ENCODE data around the gene ANKLE2. TPM values are rescaled to one million over a fixed set of nuclear protein-coding genes. Genes with fewer than 3 reads are reported as not detected.

The ANKLE2 gene
- polyA plus RNA-seq, 1 donor, result 46.1 TPM

DNA sequence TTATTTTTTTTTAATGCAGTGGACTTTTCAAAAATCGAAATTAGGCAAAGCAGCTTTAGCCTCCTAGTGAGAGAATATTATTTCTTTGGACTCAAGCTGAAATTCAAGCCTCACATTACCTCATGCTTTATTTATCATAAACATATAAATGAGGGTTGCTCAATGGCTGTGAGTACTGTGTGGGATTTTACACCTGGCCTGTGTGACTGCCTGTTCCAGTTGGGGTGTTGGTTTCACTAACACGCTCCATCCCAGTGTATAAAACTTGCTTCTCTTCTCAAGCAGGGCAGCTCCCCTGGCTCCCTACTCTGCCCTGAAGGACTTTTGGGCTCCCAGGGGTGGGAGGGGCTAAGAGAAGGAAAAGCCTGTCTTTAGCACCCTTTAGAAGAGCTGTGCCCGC, 15.0 kb downstream of the ANKLE2 start:
- DNase-seq (ENCODE audit: low read depth), result no peak

DNA sequence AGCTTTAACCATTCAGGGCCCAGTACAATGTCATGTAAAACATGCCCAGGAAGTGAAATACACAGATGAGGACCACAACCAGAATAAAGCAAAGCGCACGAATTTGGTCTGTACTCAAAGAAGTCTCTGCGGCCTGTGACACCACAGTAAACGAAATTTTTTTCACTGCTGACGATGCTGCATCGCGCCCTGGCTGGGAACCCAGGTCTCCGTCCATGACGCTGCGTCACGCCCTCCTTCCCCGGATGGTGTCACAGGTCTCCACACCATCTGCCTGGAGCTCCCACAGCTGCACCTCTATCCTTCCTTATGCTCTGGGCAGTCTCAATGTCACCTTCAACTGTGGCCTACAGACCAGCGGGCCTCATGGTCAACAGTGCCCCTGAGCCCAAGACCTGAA, 17.8 kb downstream of the ANKLE2 start:
- no peak for DNase-seq (ENCODE audit: low read depth)

DNA sequence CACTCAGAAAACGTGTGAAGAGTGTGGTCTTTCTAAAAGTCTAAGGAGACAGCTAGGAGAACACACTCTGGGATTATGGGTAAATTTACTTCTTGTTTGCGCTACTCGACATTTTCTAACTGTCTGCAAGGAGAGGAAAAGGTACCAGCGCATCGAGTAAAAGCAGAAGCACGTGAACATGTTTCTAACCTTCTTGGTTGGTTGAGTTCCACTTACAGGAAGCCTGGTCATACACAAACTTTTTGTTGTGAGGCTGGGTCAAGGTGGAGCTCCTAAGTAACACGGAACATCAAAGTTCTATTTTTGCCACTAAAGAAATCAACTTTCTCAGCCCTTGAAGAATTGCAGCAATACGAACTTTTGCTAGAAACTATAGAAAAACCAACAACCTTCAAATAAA, 20.0 kb downstream of the ANKLE2 start:
- no peak for DNase-seq (ENCODE audit: low read depth)

DNA sequence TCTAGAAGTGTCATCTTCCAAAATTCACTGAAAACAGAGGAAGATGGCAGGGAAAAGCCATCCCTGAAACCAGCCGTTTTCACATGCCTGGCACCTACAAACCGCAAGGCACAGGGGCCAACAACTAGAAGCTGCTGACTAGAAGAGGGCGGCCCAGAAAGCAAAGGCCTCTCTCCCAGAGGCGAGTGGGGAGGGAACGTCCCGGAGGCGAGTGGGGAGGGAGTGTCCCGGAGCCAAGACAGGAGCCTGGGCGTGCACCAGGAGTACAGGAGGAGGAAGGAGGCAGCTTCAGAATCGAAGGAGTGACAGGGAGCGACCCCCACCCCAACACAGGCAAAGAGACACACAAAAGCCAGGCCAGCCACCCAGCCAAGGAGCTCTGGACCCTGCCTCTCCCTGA, 21.0 kb downstream of the ANKLE2 start:
- no peak for DNase-seq (ENCODE audit: low read depth)

DNA sequence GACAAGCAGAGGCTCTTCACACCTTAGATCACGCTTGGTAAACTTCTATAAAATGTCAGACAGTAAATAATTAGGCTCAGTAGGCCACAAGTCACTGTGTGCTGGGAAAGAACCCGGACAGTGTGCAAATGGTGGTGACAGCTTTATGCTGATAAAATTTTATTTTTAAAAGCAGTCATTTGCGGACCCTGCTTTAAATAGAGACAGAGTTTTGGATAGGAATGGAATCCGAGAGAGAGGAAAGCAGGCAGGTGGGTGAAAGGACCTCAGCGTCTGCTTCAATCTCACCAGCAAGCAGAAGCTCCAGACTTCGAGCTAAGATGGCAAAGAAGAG, 21.4 kb downstream of the ANKLE2 start:
- DNase-seq (ENCODE audit: low read depth), result no peak

DNA sequence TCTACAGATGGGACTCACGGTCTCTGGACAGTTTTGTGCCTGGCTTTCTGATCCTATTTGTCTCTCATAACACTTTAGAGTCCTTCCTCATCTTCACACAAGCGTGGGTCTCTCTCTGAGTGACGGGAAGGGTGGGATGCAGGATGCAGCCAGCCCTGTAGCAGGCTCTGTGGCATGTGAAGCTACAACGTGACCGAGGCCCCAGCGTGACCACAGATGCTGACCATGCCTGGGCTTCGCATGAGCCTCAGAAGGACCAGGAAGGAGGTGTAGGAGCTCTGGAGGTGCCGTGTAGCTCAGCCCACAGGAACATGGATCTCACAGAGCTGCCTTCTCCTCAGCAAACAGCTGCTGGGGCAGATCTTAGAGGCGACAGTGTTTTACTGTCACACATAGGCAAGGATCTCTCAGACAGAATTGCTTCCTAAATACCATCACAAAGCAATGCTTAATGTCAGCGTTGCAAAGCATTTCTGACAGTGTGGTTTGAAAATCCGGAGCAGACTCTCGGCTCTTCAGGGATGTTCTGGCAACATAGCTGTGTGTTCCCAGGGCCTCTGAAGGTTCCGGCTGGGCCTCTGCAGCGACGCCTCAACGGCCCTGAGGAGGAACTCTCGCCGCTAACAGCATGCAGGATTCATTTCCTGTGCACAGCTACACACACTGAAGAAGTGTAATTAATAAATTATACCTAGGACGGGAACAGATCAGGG, 21.9 kb downstream of the ANKLE2 start:
- no peak for DNase-seq (ENCODE audit: low read depth)

DNA sequence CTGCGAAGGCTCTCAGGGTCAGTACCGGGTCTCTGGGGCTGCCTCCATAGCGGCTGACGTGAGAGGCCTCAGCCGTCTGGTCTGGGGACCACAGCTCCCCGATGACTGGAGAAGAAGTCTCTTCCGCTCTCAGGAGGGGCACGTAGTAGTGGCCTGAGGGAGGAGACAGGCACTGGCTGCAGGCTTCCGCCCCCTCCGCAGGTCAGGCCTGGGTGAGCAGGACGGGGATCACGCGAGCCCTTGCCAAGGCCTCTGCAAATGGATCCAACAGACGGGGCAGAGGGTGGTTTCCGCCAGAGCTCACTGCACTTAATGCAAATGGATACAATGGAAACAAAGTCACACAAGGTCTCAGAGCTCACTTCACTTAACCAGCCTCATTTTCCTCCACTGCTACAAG, 24.7 kb downstream of the ANKLE2 start:
- no peak for DNase-seq (ENCODE audit: low read depth)

DNA sequence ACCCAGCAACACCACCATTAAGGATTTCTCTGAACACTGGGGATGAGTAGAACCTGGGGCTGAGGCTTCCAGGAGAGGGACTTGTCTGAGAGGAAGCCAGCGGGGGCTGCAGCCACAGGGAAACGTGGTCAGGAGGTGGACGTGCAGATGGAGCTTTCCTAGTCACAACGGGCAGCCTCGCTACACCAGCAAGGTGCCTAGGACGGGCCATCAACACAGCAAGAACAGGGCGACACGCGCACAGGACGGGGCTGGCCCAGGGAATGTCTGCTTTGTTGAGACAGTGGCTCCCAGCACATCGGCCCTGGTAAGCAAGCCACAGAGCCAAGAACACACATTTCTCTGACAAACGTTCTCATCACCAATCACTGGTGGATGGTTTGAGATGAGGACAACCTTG, 25.3 kb downstream of the ANKLE2 start:
- DNase-seq (ENCODE audit: low read depth), result no peak

DNA sequence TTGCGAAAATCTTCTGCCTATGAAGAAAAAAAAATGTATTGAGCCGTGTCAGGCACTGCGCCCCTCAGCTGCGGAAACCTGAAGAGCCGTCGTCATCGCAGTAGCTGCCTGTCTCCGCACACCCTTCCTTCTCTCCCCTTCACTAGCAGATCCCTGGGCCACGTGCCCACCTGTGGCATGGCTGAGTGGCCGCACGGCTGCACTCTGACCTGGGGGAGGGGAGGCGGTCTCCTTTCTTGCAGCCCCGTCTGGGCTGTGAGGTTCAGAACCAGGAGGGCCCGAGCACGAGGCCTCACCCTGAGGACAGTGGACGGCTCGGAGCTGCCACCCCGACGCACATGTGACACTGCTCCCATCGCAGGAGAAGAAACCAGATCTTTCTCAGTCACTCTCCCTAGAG, 26.1 kb downstream of the ANKLE2 start:
- no peak for DNase-seq (ENCODE audit: low read depth)

DNA sequence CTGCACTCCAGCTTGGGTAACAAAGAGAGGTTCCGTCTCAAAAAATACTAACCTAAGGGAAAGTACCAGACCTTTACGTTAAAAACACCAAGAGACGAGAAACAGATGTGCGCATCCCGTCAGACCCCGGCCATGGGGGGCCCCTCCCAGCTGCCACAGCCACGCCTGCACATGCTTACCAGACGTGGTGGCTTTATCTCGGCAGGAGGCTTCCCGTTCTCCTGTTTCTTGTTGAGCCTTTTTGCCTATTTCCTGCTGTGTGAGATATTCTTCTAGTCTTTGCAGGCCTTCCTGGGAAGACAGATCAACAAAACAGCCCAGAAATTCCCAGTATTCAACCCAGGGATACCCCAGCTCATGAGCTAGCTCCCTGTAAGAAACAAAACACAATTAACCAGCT, 27.4 kb downstream of the ANKLE2 start:
- no peak for DNase-seq (ENCODE audit: low read depth)

DNA sequence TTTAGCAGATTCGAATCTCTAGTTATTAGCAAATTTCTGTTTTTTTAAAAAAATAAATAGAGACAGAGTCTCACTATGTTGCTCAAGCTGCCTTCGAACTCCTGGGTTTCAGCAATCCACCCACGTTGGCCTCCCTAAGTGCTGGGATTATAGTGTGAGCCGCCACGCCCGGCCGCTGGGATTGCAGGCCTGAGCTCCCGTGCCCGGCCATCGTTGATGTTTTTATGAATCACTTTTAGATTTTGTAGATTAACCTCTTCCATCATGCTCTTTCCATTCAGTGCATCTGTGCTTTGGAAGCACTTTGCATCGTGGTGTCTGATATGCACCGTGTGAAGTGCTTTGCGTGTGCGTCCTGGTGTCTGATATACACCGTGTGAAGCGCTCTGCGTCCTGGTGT, 30.1 kb downstream of the ANKLE2 start:
- DNase-seq (ENCODE audit: low read depth), result no peak

DNA sequence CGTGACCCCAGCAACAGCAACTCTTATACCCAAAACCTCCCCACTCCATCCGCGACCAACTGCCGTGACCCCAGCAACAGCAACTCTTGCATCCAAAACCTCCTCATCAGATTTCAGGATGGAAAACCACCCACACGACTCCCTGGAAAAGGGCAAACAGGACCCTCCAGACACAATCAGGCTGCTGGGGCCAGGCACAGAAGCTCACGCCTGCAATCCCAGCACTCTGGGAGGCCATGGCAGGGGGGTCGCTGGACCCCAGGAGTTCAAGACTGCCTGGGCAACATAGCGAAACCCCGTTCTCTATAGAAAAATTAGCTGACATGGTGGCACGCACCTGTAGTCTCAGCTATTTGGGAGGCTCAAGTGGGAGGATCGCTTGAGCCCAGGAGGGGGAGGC, 31.3 kb downstream of the ANKLE2 start:
- DNase-seq (ENCODE audit: low read depth), result no peak

DNA sequence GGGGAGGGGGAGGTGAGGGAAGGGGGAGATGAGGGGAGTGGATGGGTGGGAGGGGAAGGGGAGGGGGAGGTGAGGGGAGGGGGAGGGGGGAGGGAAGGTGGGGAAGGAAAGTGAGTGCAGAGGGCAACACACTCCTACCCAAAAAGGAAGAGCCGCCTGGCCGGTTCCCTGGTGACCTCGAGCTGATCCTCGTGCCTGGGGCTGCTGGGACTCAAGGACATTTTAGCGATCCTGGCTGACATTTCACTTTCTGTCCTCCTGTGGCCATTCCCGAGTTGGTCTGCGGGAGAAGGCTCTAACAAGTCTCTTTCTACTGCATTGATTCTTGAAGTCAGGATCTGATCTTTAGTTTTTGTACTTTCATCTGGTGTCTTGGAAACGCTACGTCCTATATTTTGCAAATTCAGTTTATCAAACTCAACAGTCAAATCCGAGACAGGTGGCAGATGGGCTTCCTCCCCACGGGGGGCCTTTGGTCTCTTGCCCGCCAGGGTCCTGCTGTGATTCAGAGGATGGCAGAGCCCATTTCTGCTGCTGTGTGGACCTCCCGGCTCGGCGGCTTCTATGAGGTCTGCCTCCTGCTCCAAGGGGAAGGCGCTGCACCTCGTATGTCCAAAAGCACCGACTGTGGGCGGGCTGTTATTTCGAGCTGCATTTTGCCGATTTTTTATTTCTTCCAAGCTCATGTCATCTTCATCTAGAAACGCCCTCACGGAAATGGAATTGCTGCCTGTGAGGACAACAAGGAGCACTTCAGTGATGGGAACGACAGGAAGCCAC, 31.9 kb downstream of the ANKLE2 start:
- no peak for DNase-seq (ENCODE audit: low read depth)

DNA sequence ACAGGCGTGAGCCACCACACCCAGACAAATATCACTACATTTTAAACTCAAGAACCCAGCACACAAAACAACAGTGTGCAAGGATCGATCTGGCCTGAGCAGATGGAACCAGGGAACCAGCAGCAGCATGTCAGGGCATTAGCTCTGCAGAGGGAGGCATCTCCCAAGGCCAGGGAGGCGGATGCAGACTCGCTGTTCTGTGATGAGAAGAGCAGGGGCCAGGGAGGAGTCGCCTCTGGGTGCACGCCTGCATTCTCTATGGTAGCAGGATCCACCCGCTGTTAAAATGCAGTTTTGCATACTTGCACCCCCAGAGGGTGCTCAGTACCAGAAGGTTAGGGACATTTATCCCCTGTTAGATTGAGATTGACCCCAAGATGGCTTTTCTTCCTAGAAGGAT, 33.1 kb downstream of the ANKLE2 start:
- DNase-seq (ENCODE audit: low read depth), result no peak

DNA sequence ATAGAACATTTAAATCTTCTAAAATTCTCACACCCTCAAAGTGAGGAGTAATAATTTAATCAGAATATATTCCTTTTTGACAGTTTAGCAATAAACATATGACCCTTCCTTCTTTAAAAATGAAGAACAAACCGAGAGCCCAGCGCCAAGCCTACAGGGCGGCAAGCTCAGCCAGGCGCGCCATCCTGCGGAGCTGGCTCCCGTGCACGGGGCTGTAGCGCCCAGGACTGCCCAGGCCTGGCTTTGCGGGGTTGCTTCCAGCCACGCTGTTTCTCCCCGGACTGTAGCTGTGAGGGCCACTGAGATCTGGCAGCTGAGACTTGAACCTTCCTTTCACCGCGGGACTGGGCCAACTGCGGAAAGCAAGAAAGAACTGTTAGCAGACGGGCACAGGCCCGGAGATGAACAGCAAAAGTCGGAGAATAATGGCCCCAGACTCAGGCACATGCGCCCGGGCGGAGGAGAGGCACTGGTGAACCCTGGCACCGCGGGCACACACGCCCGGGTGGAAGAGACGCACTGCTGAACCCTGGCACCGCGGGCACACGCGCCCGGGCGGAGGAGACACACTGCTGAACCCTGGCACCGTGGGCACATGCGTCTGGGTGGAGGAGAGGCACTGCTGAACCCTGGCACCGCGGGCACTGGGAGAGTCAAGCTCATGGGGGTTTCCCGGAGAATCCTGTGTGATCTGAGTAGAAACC, 34.4 kb downstream of the ANKLE2 start:
- DNase-seq (ENCODE audit: low read depth), result no peak

DNA sequence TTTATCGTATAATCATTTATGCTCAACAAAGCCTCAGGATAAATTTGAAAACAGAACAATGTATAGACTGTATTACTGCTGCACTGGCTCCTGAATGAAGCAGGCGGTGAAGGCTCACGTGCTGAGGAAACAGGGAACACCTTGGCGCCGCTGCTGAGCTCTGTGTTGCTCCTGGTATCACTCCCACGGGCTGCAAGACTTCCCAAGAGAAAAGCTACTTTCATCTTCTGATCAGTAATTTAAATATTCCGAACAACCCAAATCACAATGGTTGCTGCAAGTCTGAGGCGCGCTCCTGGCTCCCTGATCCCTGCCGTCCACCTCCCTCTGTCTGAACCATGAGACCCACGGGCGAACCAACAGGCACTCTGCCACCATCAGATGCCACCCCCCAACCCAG, 35.2 kb downstream of the ANKLE2 start:
- DNase-seq (ENCODE audit: low read depth), result no peak

DNA sequence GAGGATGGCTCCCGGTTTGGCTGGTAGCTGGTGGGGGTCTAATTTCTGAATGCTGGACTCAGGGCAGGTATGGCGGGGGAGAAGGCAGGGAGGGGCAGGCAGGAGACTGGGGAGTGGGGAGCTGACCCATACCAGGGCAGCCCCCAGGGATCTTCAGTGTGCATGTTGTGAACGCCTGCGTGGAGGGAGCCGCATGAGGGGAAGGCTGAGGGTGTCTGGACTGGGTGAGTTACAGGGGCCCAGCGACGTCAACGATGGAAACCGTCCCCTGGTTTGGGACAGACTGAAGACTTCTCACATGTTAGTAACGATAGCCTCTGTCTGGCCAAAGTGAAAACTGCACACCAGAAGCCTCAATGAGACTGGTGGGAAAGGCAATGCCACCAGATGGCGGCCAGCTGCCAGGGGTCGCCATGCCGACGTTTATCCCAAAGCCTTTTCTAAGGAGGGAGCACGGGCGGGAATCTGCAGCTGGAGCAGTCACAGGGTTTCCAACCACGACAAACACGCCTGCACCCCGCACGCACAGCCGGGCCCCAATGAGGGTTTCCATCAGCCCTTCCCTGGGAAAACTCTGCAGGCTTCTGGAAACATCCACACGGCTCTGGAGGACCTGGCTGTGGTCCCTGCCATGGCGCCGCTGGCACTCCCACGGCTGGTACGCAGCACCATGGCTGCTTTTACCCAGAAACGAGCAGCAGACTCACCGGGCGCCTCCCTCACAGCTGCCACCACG, 37.0 kb downstream of the ANKLE2 start:
- DNase-seq (ENCODE audit: low read depth), result no peak

DNA sequence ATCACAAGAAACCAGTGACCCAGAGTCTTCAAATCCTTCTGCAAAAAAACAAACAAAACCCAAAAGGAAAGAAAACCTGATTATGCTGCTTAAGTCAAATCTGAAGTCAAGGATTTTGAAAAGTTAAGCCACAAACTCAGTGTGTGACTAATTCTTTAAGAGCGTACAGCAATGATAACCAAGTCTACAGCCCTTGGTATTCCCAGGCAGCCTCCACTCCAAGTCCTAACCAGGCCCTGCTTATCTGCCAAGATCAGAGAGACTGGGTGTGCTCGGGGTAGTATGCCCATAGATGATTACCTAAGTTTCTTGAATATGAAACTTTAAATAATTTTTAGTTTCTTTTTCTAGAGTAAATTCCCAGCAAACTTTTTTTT, 37.9 kb downstream of the ANKLE2 start:
- no peak for DNase-seq (ENCODE audit: low read depth)

DNA sequence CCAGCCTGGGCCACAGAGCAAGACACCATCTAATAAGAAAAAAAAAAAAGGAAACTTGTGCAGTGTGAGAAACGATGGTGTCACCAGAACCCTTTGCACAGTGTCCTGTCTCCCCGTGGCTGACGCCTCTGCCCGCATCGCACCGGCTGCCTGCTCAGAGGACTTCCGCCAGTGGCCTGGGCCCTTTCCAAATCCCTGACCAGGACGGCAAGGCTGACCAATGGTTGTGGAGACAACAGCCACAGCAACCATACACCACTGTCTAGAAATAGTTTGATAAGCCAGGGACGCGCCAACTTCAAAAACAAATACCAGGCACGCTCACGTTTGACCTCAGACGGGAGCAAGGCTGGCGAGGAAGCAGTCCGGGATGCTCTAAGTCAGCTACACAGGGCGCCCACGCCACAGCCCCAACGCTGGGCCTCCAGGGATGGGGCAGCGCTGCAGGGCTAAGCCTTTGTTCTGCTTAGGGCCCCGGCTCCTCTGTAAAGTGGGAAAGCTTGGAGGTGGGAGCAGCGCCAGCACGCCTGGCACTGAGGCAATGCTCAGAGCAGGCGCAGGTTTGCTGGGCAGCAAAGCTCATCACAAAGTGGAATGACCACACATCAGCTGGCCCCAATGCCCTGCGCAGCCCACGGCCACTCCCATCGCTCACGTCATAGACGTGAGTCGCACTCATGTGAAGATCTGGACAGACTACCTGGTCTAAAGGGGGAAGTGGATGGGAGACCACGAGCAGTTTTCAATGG, 38.4 kb downstream of the ANKLE2 start:
- DNase-seq (ENCODE audit: low read depth), result no peak

DNA sequence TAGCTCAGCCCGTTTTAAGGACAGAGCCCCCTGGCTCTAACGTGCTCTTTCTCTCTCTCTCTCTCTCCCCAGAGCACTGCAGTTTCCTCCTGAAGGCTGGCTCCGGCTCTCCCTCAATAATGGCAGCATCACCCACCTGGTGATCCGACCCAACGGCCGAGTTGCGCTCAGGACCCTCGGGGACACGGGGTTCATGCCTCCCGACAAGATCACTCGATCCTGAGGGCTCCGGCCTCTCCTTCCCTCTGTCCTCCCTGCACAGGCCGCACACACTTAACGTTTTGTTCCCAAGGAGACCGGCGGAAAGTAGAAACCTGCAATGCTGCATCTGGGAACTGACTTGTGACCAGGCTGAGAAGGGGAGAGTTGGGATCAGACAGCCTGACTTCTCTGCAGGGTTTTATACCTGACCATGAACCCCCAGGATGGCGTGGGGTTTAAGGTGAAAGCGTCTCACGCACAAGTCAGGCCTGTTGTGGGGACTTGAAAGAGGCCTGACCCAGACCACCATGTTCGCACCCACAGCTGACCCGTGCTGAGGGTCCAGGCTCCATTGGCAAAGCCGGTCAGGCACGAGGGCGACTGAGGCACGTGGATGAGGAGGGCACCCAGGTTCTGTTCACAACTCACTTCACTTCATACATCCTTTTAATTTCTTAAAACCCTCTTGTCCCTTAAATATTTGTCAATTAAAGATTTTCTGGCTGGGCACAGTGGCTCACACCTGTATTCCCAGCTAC, 40.9 kb downstream of the ANKLE2 start:
- DNase-seq (ENCODE audit: low read depth), result no peak

DNA sequence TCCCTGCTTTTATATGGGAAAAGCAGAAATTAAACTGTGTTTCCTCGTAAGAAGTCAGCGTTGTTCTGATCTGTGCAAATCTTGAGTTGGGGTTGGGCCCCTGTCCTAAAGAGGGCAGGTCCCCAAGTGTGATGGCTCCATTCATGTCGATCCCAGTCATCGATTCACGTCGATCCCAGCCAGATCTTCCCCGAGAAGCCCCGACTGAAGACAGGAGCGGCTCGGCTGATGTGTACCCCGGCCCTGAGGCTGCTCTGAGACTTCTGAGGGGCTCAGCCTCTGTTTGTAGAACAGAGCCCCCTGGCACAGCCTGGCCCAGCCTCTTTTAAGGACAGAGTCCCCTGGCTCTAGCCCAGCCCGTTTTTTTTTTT, 41.7 kb downstream of the ANKLE2 start:
- DNase-seq (ENCODE audit: low read depth), result no peak

All from forelimb muscle (tissue), 1 donor.